Loucy (cell line): ENCODE data around the gene SKIC8.

Source experiments
- H2AFZ ChIP-seq: fragments of 200-600 bp; sonication (generic); 2 replicates; pipeline ENCODE4 v1.6.0; 2016; ENCODE audit warnings: antibody characterized with exemption, mild to moderate bottlenecking, low read length, moderate library complexity
- H3F3A ChIP-seq: fragments of 200-600 bp; 2 replicates; pipeline ENCODE4 v1.6.0; 2016; ENCODE audit warnings: antibody characterized with exemption, low read depth, mild to moderate bottlenecking
- H3K27me3 ChIP-seq: fragments of 200-600 bp; sonication (generic); 2 replicates; pipeline ENCODE4 v1.6.1; 2014; ENCODE audit warnings: low read length, mild to moderate bottlenecking; ENCODE audit not compliant: insufficient read depth, poor library complexity, severe bottlenecking
- H3K36me3 ChIP-seq: fragments of 200-600 bp; sonication (generic); 2 replicates; pipeline ENCODE4 v1.6.1; 2016; ENCODE audit warnings: low read length; ENCODE audit not compliant: insufficient read depth
- H3K4me1 ChIP-seq: fragments of 200-600 bp; sonication (generic); 2 replicates; pipeline ENCODE4 v1.5.1; 2014; ENCODE audit warnings: low read length, mild to moderate bottlenecking; ENCODE audit not compliant: insufficient read depth, poor library complexity, severe bottlenecking
- H3K4me2 ChIP-seq: fragments of 200-600 bp; sonication (generic); 2 replicates; pipeline ENCODE4 v1.6.0; 2014; ENCODE audit warnings: antibody characterized with exemption, low read length, low read depth, mild to moderate bottlenecking; ENCODE audit not compliant: poor library complexity, severe bottlenecking
- H3K4me3 ChIP-seq: fragments of 200-600 bp; sonication (generic); 2 replicates; pipeline ENCODE4 v1.5.1; 2014; ENCODE audit warnings: low read length, mild to moderate bottlenecking, mixed read lengths; ENCODE audit not compliant: poor library complexity, severe bottlenecking
- H3K79me2 ChIP-seq: fragments of 200-600 bp; sonication (generic); 2 replicates; pipeline ENCODE4 v1.6.1; 2014; ENCODE audit warnings: low read length; ENCODE audit not compliant: insufficient read depth
- H3K9ac ChIP-seq: fragments of 200-600 bp; sonication (generic); 2 replicates; pipeline ENCODE4 v1.6.0; 2014; ENCODE audit warnings: mild to moderate bottlenecking, low read depth, low read length, moderate library complexity; ENCODE audit not compliant: poor library complexity, severe bottlenecking
- H3K9me2 ChIP-seq: fragments of 200-600 bp; sonication (generic); replicated peaks from 2 replicates; pipeline ENCODE4 v1.6.1; 2016; ENCODE audit warnings: low read depth, low read length, mixed read lengths
- H3K9me3 ChIP-seq: fragments of 200-600 bp; sonication (generic); 2 replicates; pipeline ENCODE4 v1.6.1; 2014; ENCODE audit warnings: mild to moderate bottlenecking, antibody characterized with exemption, low read length, low read depth; ENCODE audit not compliant: insufficient read depth
- H4K20me1 ChIP-seq: fragments of 200-600 bp; sonication (generic); 2 replicates; pipeline ENCODE4 v1.6.0; 2014; ENCODE audit warnings: antibody characterized with exemption, low read length, mild to moderate bottlenecking; ENCODE audit not compliant: insufficient read depth, poor library complexity, severe bottlenecking
- EZH2phosphoT487 ChIP-seq: fragments of 200-600 bp; IDR thresholded peaks from 2 replicates; pipeline ENCODE4 v1.6.1; 2018; ENCODE audit warnings: antibody characterized with exemption, mild to moderate bottlenecking, moderate library complexity, borderline replicate concordance
- TF ChIP-seq, protein P1 (sequence below): fragments of 200-600 bp; sonication (generic); conservative IDR thresholded peaks from 2 replicates; pipeline ENCODE4 v1.5.1; 2014; ENCODE audit warnings: mild to moderate bottlenecking, antibody characterized with exemption, low read length

The SKIC8 gene

DNA sequence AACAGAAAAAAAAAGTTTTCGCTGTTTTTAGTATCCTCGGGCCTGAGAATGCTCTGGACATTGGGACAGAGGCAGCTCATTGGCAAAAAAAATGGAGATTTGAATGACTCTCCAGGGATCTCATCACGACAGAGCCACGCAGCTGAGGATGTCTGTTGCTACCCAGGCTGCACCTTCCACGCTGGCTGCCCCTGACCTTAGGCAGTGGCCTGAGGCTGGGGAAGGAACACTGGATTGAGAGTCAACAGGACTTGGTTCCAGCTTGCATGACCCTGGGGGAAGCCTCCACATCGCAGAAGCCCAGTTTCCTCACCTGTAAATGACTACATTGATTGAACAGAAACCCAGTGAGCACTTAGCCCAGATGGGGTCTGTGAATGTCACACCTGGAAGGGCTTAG, 56.4 kb downstream of the SKIC8 start:
- H4K20me1 ChIP-seq: no peaks in the 10 kb centered on the region
- TF ChIP-seq, protein P1, sequence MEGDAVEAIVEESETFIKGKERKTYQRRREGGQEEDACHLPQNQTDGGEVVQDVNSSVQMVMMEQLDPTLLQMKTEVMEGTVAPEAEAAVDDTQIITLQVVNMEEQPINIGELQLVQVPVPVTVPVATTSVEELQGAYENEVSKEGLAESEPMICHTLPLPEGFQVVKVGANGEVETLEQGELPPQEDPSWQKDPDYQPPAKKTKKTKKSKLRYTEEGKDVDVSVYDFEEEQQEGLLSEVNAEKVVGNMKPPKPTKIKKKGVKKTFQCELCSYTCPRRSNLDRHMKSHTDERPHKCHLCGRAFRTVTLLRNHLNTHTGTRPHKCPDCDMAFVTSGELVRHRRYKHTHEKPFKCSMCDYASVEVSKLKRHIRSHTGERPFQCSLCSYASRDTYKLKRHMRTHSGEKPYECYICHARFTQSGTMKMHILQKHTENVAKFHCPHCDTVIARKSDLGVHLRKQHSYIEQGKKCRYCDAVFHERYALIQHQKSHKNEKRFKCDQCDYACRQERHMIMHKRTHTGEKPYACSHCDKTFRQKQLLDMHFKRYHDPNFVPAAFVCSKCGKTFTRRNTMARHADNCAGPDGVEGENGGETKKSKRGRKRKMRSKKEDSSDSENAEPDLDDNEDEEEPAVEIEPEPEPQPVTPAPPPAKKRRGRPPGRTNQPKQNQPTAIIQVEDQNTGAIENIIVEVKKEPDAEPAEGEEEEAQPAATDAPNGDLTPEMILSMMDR: no peak
- TF ChIP-seq EZH2phosphoT487: no peak
- no peak overlapping the region for H3K9ac ChIP-seq
- H3K4me1 ChIP-seq: no peaks in the 10 kb centered on the region
- H3K79me2 ChIP-seq: no peaks in the 10 kb centered on the region
- H3K27me3 ChIP-seq: no peaks in the 10 kb centered on the region
- no peaks in the 10 kb centered on the region for H3K9me2 ChIP-seq
- H2AFZ ChIP-seq: no peak overlapping the region
- H3F3A ChIP-seq: no peaks in the 10 kb centered on the region
- no peak overlapping the region for H3K4me3 ChIP-seq
- H3K9me3 ChIP-seq: no peaks in the 10 kb centered on the region
- no peak overlapping the region for H3K4me2 ChIP-seq
- H3K36me3 ChIP-seq: no peaks in the 10 kb centered on the region

DNA sequence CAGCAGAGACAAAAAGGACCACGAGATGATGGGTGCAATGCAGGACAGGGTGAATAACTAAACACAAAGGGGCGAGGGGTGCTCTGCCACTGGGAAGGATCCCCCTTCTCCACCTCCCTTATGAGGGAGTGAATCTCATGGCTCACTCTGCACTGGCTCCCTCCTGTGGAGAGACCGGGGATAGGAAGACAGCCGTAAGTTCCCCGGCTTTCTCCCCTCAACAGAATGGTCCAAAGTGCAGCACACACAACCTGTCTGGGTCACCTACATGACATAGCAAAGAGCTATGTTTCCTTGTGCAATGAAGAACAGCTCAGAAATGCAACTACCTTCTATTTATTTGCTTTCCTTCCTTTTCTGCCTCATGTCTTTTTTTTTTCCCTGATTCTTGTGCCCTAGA, 57.3 kb downstream of the SKIC8 start:
- Histone ChIP-seq H3K4me1 (no peaks in the 10 kb centered on the region), H3K79me2 (no peaks in the 10 kb centered on the region), H4K20me1 (no peaks in the 10 kb centered on the region), H3K9me3 (no peaks in the 10 kb centered on the region), H3F3A (no peaks in the 10 kb centered on the region), H3K4me3 (no peak overlapping the region), H3K36me3 (no peaks in the 10 kb centered on the region), H3K27me3 (no peaks in the 10 kb centered on the region), H3K9ac (no peak overlapping the region), H2AFZ (no peak overlapping the region), H3K4me2 (no peak overlapping the region), H3K9me2 (no peaks in the 10 kb centered on the region)
- no peak for TF ChIP-seq EZH2phosphoT487
- TF ChIP-seq, protein P1: peak; percentile 72

DNA sequence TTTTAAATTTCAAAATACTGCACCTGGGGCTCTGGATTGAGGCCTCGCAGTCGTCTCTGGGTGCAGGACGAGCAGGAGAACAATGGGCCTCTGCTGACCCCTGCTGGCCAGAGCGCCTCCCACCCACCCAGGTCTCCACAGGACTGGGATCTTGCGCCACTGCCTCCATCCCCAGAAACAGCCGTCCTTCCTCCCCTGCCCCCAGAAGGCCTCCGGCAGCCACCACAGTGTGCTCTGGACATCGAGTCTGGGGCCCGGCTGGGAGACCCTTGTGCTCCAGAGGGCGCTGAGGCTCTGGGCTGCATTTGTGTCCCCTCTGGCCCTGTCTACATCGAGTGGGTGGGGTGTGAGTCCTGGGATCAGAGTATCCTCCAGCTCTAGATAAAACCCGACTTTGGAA, 58.4 kb downstream of the SKIC8 start:
- no peaks in the 10 kb centered on the region for H3F3A ChIP-seq
- no peak for TF ChIP-seq EZH2phosphoT487
- TF ChIP-seq, protein P1: peak; percentile 82
- no peaks in the 10 kb centered on the region for H3K9me2 ChIP-seq
- no peak overlapping the region for H3K9ac ChIP-seq
- no peaks in the 10 kb centered on the region for H4K20me1 ChIP-seq
- no peaks in the 10 kb centered on the region for H3K4me1 ChIP-seq
- no peaks in the 10 kb centered on the region for H3K27me3 ChIP-seq
- peak overlapping the region; percentile 68 for H2AFZ ChIP-seq
- H3K79me2 ChIP-seq: no peaks in the 10 kb centered on the region
- H3K36me3 ChIP-seq: no peaks in the 10 kb centered on the region
- H3K4me3 ChIP-seq: no peak overlapping the region
- H3K9me3 ChIP-seq: no peaks in the 10 kb centered on the region
- no peak overlapping the region for H3K4me2 ChIP-seq
